Right lobe of liver (tissue), 6 donors: ENCODE measurements around the gene CPT1C. TPM values are rescaled to one million over a fixed set of nuclear protein-coding genes. Genes with fewer than 3 reads are reported as not detected.
A peak's percentile ranks its signal among the peaks of the same experiment; 100 is the strongest.

Experiments used
- ATAC-seq, 4 donors: fragments of 200-7000 bp; cut with Tn5 transposase; one replicate each; pipeline ENCODE4 v1.9.1; 2020; ENCODE audit warnings: mild to moderate bottlenecking in 4 of 4, moderate library complexity in 4 of 4
- DNase-seq, 3 donors: peaks; one replicate each; pipeline ENCODE4 v3.0.0-alpha.2; 2020
- H3K27ac ChIP-seq, 3 donors: fragments of 200-600 bp; one replicate each; pipeline ENCODE4 v1.8.0; 2022
- H3K27me3 ChIP-seq, 2 donors: fragments of 200-600 bp; one replicate each; pipeline ENCODE4 v1.8.0; 2022
- H3K36me3 ChIP-seq, 4 donors: fragments of 200-600 bp; sonication (generic) in 1 of 4; one replicate each; pipeline versions ENCODE4 v1.5.1 to v1.8.0; 2017 to 2022; ENCODE audit warnings: control low read depth in 1 of 4
- H3K4me1 ChIP-seq, 4 donors: fragments of 200-600 bp; sonication (generic) in 1 of 4; one replicate each; pipeline versions ENCODE4 v1.5.1 to v1.8.0; 2017 to 2022; ENCODE audit warnings: control low read depth in 1 of 4
- H3K4me3 ChIP-seq, 3 donors: fragments of 200-600 bp; one replicate each; pipeline ENCODE4 v1.8.0; 2022
- H3K9me3 ChIP-seq, 4 donors: fragments of 200-600 bp; sonication (generic) in 1 of 4; one replicate each; pipeline versions ENCODE4 v1.5.1 to v1.8.0; 2017 to 2022; ENCODE audit warnings: control low read depth in 1 of 4
- CTCF ChIP-seq, 4 donors: fragments of 200-600 bp in 3 of 4; fragments of 450-650 bp in 1 of 4; IDR thresholded peaks; one replicate each; pipeline versions ENCODE4 v1.5.1 to v1.8.0; 2016 to 2022; ENCODE audit warnings: antibody characterized with exemption in 4 of 4, mild to moderate bottlenecking in 2 of 4
- POLR2A ChIP-seq: fragments of 450-650 bp; IDR thresholded peaks from one replicate; pipeline ENCODE4 v1.6.1; 2017; ENCODE audit warnings: antibody characterized with exemption, mild to moderate bottlenecking
- WGBS: methylation state at CpG from one replicate; pipeline ENCODE4 v1.1.6; 2018; ENCODE audit warnings: low coverage, low lambda C conversion rate; ENCODE audit not compliant: insufficient coverage; ENCODE audit errors: missing lambda C conversion rate; 5-methylcytosine and 5-hydroxymethylcytosine counted together
- intact Hi-C, 2 donors: fragments of 100-400 bp; cut with DNase I; formaldehyde crosslinking; loops; one replicate each; pipeline versions ENCODE4 v1.11.2 to v1.14.1; 2022
- total RNA-seq, 6 experiments: library from RNA; depleted of rRNA in 2 of 6; stranded (reverse); fragments of >200 nt in 2 of 6; fragmentation: NEBNext Ultra II Directional in 3 of 6; extraction: Animal tissue kit (Norgen Biotek cat#: 25700) in 3 of 6; gene quantifications; one replicate each; pipeline versions ENCODE4 v1.1.0 to v1.2.4, GENCODE V29; 2016 to 2023
- donor health status: DM: no; HTN: yes; CAD: no.
- donor health status: DM: no; HTN: no; CAD: no.
- donor health status: DM: no; HTN: no; CAD: no.
- donor health status: DM: no; HTN: yes; CAD: no.
- donor health status: DM: no; HTN: yes; CAD: no.

Gene CPT1C
- total RNA-seq, 6 experiments from 2014 or later: 0.43 to 6.7 (median 0.97) TPM

GRCh38 chr19:49749055-49749716, 58.3 kb downstream of the CPT1C start:
- Histone ChIP-seq H3K36me3 (no peaks in the 10 kb centered on the region), H3K27ac (no peak overlapping the region), H3K4me1 (no peaks in the 10 kb centered on the region), H3K9me3 (no peaks in the 10 kb centered on the region), H3K4me3 (no peak overlapping the region), H3K27me3 (no peaks in the 10 kb centered on the region)
- DNase-seq (no peak), ATAC-seq (peak in 3 of 4 donors; percentile 39 to 58 (median 46))
- 75% methylated on average over 5 of the region's 6 CpGs for WGBS
- no peak for TF ChIP-seq POLR2A
- TF ChIP-seq CTCF (IDR thresholded peaks at IDR 0.05): no peak
- intact Hi-C loops: no loop called here

- intact Hi-C loops: no loop called here
- H3K27ac ChIP-seq: no peak overlapping the region
- H3K36me3 ChIP-seq: no peaks in the 10 kb centered on the region
- no peaks in the 10 kb centered on the region for H3K27me3 ChIP-seq
- no peak for DNase-seq
- no peaks in the 10 kb centered on the region for H3K4me1 ChIP-seq
- H3K9me3 ChIP-seq: no peaks in the 10 kb centered on the region
- WGBS: no CpG with 5 or more reads among the region's 1 CpG
- ATAC-seq: no peak
- no peak overlapping the region for H3K4me3 ChIP-seq
- TF ChIP-seq CTCF (IDR thresholded peaks at IDR 0.05) (no peak), POLR2A (no peak)
These were observed 58.9 kb downstream of the CPT1C start for GRCh38 chr19:49749771-49750170.

- intact Hi-C loops: no loop called here
- H3K9me3 ChIP-seq: no peaks in the 10 kb centered on the region
- WGBS: 69% methylated on average over 1 of the region's 1 CpG
- H3K36me3 ChIP-seq: no peaks in the 10 kb centered on the region
- no peaks in the 10 kb centered on the region for H3K4me1 ChIP-seq
- no peak for ATAC-seq
- no peak overlapping the region for H3K27ac ChIP-seq
- no peak for DNase-seq
- no peaks in the 10 kb centered on the region for H3K27me3 ChIP-seq
- no peak overlapping the region for H3K4me3 ChIP-seq
- no peak for TF ChIP-seq POLR2A
- TF ChIP-seq CTCF (IDR thresholded peaks at IDR 0.05): no peak
These were observed 61.8 kb downstream of the CPT1C start for GRCh38 chr19:49752701-49753100.

GRCh38 chr19:49755956-49756355, 65.0 kb downstream of the CPT1C start:
- Histone ChIP-seq H3K9me3 (no peaks in the 10 kb centered on the region), H3K27ac (no peak overlapping the region), H3K4me3 (no peak overlapping the region), H3K27me3 (no peaks in the 10 kb centered on the region), H3K4me1 (no peaks in the 10 kb centered on the region), H3K36me3 (no peaks in the 10 kb centered on the region)
- intact Hi-C loops: no loop called here
- ATAC-seq (no peak), DNase-seq (no peak)
- WGBS: 78% methylated on average over 1 of the region's 3 CpGs
- TF ChIP-seq CTCF (IDR thresholded peaks at IDR 0.05) (no peak), POLR2A (no peak)

- Histone ChIP-seq H3K27ac (no peak overlapping the region), H3K4me3 (no peak overlapping the region), H3K9me3 (no peaks in the 10 kb centered on the region), H3K4me1 (no peaks in the 10 kb centered on the region), H3K27me3 (no peaks in the 10 kb centered on the region), H3K36me3 (no peaks in the 10 kb centered on the region)
- no peak for TF ChIP-seq CTCF (IDR thresholded peaks at IDR 0.05)
- no peak for TF ChIP-seq POLR2A
- DNase-seq (no peak), ATAC-seq (no peak)
- 39% methylated on average over 6 of the region's 7 CpGs for WGBS
- intact Hi-C loops: no loop called here
These were observed 67.4 kb downstream of the CPT1C start for GRCh38 chr19:49758292-49758691.
